Measurements from ENCODE around the gene MAT1A.
"Not testable (repeated sequence)": the region's sequence is repeated elsewhere in the genome, so short reads cannot be mapped to it uniquely, and the experiment has no call there.

DNA sequence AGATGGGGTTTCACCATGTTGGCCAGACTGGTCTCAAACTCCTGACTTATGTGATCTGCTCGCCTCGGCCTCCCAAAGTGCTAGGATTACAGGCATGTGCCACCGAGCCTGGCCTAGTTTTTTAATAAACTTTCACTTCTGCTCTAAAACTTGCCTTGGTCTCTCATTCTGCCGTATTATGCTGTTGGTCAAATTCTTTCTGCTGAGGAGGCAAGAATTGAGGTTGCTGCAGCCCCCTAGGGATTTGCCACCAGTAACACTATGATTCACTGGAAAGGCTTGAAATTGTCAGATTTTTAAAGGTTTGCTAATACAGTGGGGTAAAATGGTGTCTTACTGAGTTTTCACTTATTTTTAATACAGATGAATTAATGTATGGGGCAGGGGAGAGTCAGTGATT lies 62.7 kb downstream of the MAT1A start:
- TF ChIP-seq, protein P1, sequence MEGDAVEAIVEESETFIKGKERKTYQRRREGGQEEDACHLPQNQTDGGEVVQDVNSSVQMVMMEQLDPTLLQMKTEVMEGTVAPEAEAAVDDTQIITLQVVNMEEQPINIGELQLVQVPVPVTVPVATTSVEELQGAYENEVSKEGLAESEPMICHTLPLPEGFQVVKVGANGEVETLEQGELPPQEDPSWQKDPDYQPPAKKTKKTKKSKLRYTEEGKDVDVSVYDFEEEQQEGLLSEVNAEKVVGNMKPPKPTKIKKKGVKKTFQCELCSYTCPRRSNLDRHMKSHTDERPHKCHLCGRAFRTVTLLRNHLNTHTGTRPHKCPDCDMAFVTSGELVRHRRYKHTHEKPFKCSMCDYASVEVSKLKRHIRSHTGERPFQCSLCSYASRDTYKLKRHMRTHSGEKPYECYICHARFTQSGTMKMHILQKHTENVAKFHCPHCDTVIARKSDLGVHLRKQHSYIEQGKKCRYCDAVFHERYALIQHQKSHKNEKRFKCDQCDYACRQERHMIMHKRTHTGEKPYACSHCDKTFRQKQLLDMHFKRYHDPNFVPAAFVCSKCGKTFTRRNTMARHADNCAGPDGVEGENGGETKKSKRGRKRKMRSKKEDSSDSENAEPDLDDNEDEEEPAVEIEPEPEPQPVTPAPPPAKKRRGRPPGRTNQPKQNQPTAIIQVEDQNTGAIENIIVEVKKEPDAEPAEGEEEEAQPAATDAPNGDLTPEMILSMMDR (IDR thresholded peaks at IDR 0.05), result not testable (repeated sequence)
- not testable (repeated sequence) for TF ChIP-seq POLR2A (IDR thresholded peaks at IDR 0.05)
